Muscle of leg (tissue), 11 donors: Measurements from ENCODE around the gene TRA2B. TPM values are rescaled to one million over a fixed set of nuclear protein-coding genes. Genes with fewer than 3 reads are reported as not detected.
A peak's percentile ranks its signal among the peaks of the same experiment; 100 is the strongest.
"Not testable (repeated sequence)": the region's sequence is repeated elsewhere in the genome, so short reads cannot be mapped to it uniquely, and the experiment has no call there.

Experiments
- DNase-seq: peaks from one replicate; pipeline ENCODE4 v3.0.0; 2013
- H3K27ac ChIP-seq: one replicate; pipeline ENCODE4 v1.5.1; 2013; ENCODE audit warnings: mild to moderate bottlenecking, low read length, control low read depth
- H3K27me3 ChIP-seq: one replicate; pipeline ENCODE4 v1.6.1; 2013; ENCODE audit warnings: low read length; ENCODE audit not compliant: control insufficient read depth, insufficient read depth
- H3K36me3 ChIP-seq: one replicate; pipeline ENCODE4 v1.6.1; 2013; ENCODE audit warnings: low read length; ENCODE audit not compliant: control insufficient read depth, insufficient read depth
- H3K4me1 ChIP-seq: one replicate; pipeline ENCODE4 v1.6.1; 2013; ENCODE audit warnings: low read length; ENCODE audit not compliant: control insufficient read depth, insufficient read depth
- H3K4me3 ChIP-seq: one replicate; pipeline ENCODE4 v1.5.1; 2013; ENCODE audit warnings: low read length, control low read depth
- H3K9me3 ChIP-seq: replicated peaks from 2 replicates; pipeline ENCODE4 v1.6.1; 2013; ENCODE audit warnings: low read depth, low read length; ENCODE audit not compliant: control insufficient read depth
- WGBS: methylation state at CpG from one replicate; pipeline ENCODE4 v1.1.5; 2013; ENCODE audit warnings: missing lambda C conversion rate; ENCODE audit not compliant: insufficient coverage; 5-methylcytosine and 5-hydroxymethylcytosine counted together
- polyA plus RNA-seq, 8 donors: library from polyadenylated mRNA; unstranded; fragments of 120-200 nt; gene quantifications; one replicate each; pipeline versions ENCODE4 v1.2.1 to v1.2.3, GENCODE V29; 2013; ENCODE audit warnings: inconsistent platforms in 1 of 8, low replicate concordance in 1 of 8; ENCODE audit not compliant: insufficient read length in 8 of 8, insufficient read depth in 1 of 8
- total RNA-seq: library from RNA; stranded (reverse); fragments of 120-200 nt; gene quantifications from one replicate; pipeline ENCODE4 v1.2.4, GENCODE V29; 2013

TRA2B gene
- total and polyA plus RNA-seq, 9 donors, result 119 to 222 (median 172) TPM

DNA sequence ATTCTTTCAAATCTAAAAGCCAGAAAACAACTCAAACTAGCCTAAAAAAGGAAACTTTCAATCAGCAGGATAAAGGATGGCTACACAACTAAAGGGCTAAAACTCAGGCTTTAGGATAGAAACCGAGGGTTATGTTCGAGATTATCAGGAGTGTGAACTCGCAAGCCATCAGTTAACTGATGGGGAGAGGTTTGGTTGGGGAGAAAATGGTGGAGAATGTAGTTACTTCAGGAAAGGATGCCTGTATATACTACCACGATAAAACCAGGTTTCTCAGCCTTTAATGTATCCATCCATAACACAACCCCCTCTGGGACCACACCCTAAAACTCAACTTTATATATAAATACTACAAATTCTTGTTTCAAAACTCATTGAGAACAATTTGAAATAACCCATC lies 22.2 kb downstream of the TRA2B start:
- Histone ChIP-seq H3K27me3 (no peaks in the 10 kb centered on the region), H3K9me3 (no peaks in the 10 kb centered on the region), H3K4me3 (no peak overlapping the region), H3K27ac (no peak overlapping the region), H3K4me1 (no peaks in the 10 kb centered on the region), H3K36me3 (peaks cover 42% of the 10 kb centered on the region)
- no CpG with 5 or more reads among the region's 4 CpGs for WGBS
- DNase-seq, result no peak

DNA sequence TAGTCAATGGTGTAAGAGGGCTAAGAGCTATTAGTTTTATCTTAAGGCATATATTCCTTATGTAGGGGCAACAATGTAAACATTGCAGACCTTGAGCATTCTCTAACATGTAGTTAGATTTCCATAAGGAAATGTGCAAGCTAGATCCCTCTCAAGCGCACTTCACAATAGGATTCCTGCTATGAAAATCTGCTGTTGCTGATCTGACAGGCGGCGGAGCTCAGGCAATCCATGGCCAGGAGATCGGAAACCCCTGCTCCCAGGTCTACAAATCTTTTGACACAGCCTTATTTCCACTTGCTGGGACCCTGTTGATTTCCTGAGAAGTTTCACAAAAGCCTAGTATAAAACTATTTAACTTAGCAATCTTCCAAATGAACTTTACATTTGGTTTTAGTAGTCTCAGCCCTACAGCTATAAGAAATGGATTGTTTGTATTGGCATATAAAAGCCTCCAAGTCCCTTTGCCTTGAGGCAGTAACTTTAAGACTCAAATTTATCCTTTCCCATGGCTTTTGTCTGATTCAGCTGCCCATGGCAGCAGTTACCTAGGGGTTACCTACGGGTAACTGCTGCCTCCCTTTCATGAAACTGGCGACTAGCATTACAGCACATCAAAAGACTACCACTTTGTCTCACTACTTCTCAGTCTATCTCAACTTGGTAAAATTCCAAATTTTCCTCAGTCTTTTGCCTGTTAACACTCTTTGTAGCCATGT lies 22.7 kb downstream of the TRA2B start:
- Histone ChIP-seq H3K36me3 (peaks cover 36% of the 10 kb centered on the region), H3K4me3 (no peak overlapping the region), H3K27me3 (no peaks in the 10 kb centered on the region), H3K4me1 (no peaks in the 10 kb centered on the region), H3K27ac (no peak overlapping the region), H3K9me3 (no peaks in the 10 kb centered on the region)
- WGBS, result 94% methylated on average over 5 of the region's 6 CpGs
- DNase-seq, result no peak

DNA sequence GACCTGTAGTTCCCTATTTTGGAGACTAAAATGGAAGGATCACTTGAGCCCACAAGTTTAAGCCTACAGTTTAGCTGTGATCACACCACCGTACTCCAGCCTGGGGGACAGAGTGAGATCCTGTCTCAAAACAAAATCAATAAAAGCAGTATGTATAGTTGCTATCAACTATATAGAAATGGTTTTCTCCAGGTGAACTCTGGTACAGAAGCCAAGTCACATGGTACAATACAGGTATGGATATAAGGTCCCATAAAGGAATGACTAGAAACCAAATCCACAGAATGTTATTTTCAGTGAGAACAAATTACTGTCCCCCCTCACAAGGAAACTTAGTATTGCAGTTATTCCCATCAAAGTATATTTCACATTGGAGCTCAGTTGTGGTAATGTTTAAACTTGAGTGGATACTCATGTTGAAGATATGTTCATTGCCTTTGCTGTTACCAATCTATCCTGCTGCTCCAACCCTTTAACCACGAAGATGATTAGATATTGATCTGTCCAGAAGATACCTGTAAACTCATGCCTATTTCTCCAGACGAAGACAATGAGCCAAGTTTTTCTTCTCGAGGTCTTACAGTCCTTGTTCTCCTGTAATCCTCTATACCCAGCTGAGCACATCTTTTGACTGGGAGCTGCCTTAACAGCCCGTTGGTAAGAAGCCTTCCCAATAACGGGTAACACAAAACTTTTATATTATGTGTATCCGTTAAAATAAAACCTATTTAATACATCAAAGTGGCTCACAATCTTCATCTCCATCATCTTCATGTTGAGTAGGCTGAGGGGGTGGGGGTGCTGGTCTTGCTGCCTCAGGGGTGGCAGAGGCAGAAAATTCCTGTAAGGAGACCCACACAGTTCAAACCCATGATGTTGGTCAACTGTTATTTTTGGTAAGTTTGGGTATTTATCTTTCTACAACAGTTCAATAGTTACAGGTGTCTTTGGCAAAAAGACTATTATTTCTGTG lies 24.6 kb downstream of the TRA2B start:
- Histone ChIP-seq H3K27me3 (no peaks in the 10 kb centered on the region), H3K4me1 (no peaks in the 10 kb centered on the region), H3K4me3 (no peak overlapping the region), H3K9me3 (no peaks in the 10 kb centered on the region), H3K27ac (no peak overlapping the region), H3K36me3 (peaks cover 27% of the 10 kb centered on the region)
- no peak for DNase-seq
- 80% methylated on average over 1 of the region's 7 CpGs for WGBS

DNA sequence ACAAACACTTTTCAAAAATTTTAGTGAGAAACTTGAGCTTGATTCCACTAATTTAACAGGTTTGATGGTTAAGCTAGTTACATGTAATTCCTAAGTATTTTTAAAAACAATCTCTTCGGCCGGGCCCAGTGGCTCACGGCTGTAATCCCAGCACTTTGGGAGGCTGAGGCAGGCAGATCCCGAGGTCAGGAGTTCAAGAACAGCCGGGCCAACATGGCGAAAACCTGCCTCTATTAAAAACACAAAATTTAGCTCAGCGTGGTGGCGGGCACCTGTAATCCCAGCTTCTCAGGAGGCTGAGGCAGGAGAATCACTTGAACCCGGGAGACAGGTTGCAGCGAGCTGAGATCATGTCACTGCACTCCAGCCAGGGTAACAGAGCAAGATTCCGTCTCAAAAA lies 25.3 kb downstream of the TRA2B start:
- Histone ChIP-seq H3K27me3 (no peaks in the 10 kb centered on the region), H3K27ac (no peak overlapping the region), H3K4me3 (no peak overlapping the region), H3K4me1 (no peaks in the 10 kb centered on the region), H3K9me3 (no peaks in the 10 kb centered on the region), H3K36me3 (peaks cover 23% of the 10 kb centered on the region)
- DNase-seq, result no peak
- 91% methylated on average over 6 of the region's 11 CpGs for WGBS

DNA sequence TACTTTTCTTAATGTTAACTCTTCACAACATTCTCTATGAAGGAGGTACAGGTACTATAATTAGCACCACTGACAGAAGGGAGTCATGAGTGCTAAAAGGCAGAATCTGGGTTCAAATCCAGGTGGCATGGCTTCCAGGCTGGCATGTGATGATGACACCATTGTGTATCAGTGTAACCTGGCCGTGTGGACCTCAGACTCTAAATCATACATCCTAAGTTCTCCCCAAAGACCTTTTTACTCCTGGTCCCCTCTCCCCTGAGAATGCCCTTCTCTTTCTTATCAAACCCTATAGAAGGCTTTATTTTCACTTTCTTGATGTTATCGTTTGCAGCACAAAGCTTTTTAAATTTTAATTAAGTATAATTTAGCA lies 26.8 kb downstream of the TRA2B start:
- no CpG with 5 or more reads among the region's 2 CpGs for WGBS
- H3K27ac ChIP-seq, H3K4me3 ChIP-seq, H3K27me3 ChIP-seq, H3K4me1 ChIP-seq, H3K9me3 ChIP-seq, DNase-seq: not testable (repeated sequence)
- peaks cover 16% of the 10 kb centered on the region for H3K36me3 ChIP-seq

DNA sequence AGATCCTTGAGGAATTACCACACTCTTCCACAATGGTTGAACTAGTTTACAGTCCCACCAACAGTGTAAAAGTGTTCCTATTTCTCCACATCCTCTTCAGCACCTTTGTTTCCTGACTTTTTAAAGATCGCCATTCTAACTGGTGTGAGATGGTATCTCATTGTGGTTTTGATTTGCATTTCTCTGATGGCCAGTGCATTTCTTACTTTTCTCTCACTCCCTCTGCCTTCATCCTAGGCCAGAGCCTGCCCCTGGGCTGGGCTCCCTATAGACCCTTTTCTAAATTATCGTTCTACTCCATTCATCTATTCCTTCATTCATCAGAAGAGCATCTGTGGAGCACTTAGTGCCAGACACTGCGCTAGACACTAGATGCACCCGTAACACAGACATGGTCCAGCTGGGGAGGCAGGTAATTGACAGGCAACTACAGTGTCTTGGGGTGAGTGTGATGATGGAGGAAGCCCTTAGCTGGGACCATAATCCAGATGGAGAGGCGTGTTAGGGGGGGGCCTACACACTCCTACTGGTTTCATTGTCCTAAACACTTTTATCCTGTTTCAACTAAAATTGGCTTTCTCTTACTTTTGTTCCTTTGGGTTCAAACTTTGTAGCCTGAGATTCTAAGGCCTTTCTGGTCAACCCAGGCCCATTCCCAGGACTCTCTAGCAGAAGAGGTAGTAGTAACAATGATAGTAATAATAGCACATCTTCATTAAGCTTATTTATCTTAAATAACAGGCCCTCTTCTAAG lies 27.3 kb downstream of the TRA2B start:
- H3K4me1 ChIP-seq, H3K4me3 ChIP-seq, H3K9me3 ChIP-seq, DNase-seq, H3K27me3 ChIP-seq, H3K27ac ChIP-seq: not testable (repeated sequence)
- WGBS, result no CpG with 5 or more reads among the region's 5 CpGs
- H3K36me3 ChIP-seq, result peaks cover 15% of the 10 kb centered on the region

DNA sequence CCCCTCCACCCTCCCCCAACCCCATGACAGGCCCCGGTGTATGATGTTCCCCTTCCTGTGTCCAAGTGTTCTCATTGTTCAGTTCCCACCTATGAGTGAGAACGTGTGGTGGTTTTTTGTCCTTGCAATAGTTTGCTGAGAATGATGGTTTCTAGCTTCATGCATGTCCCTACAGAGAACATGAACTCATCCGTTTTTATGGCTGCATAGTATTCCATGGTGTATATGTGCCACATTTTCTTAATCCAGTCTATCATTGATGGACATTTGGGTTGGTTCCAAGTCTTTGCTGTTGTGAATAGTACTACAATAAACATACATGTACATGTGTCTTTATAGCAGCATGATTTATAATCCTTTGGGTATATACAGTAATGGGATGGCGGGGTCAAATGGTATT lies 27.9 kb downstream of the TRA2B start:
- not testable (repeated sequence) for H3K4me1 ChIP-seq, DNase-seq, H3K27me3 ChIP-seq, H3K4me3 ChIP-seq, H3K27ac ChIP-seq, H3K9me3 ChIP-seq
- no CpG with 5 or more reads among the region's 4 CpGs for WGBS
- peaks cover 14% of the 10 kb centered on the region for H3K36me3 ChIP-seq

GRCh38 chr3:185900228-185900627 lies 37.6 kb downstream of the TRA2B start:
- Histone ChIP-seq H3K36me3 (no peaks in the 10 kb centered on the region), H3K4me3 (no peak overlapping the region), H3K27ac (no peak overlapping the region), H3K27me3 (no peaks in the 10 kb centered on the region), H3K4me1 (no peaks in the 10 kb centered on the region), H3K9me3 (no peaks in the 10 kb centered on the region)
- WGBS, result no CpG with 5 or more reads among the region's 1 CpG
- peak; percentile 12 for DNase-seq

DNA sequence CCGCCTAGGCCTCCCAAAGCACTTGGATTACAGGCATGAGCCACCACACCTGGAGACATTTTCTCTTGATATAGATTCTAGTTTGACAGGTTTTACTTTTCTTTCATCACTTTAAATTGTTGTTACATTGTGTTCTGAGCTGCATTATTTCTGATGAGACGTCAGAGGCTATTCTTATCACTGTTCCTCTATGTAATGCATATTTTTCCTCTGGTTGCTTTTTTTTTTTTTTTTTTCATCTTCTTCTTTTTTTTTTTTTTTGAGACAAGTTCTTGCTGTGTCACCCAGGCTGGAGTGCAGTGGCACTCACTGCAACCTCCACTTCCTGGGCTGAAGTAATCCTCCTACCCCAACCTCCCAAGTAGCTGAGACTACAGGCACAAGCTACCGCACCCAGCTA lies 41.2 kb downstream of the TRA2B start:
- WGBS, result 100% methylated on average over 1 of the region's 3 CpGs
- Histone ChIP-seq H3K4me3 (no peak overlapping the region), H3K27me3 (no peaks in the 10 kb centered on the region), H3K36me3 (no peaks in the 10 kb centered on the region), H3K4me1 (no peaks in the 10 kb centered on the region), H3K27ac (no peak overlapping the region), H3K9me3 (no peaks in the 10 kb centered on the region)
- no peak for DNase-seq

- no CpG with 5 or more reads among the region's 2 CpGs for WGBS
- Histone ChIP-seq H3K4me3 (no peak overlapping the region), H3K27ac (no peak overlapping the region), H3K9me3 (no peaks in the 10 kb centered on the region), H3K4me1 (no peaks in the 10 kb centered on the region), H3K36me3 (no peaks in the 10 kb centered on the region), H3K27me3 (no peaks in the 10 kb centered on the region)
- no peak for DNase-seq
Observed at GRCh38 chr3:185887066-185887465, 50.7 kb downstream of the TRA2B start.
